ENCODE measurements around the gene SFTPD.

Gene SFTPD

GRCh38 chr10:79976999-79977398, 28.1 kb upstream of the SFTPD start:
- no peak overlapping the region for H3K4me2 ChIP-seq (ENCODE audit: low read depth, low read length, poor library complexity, severe bottlenecking)
- H3K36me3 ChIP-seq (ENCODE audit: insufficient read depth, low read length): no peaks in the 10 kb centered on the region
- H2AFZ ChIP-seq (ENCODE audit: low read length): no peak overlapping the region
- no peaks in the 10 kb centered on the region for H3K9me2 ChIP-seq (replicated peaks; ENCODE audit: low read depth, low read length)
- TF ChIP-seq EZH2phosphoT487 (IDR thresholded peaks at IDR 0.05; ENCODE audit: borderline replicate concordance) (no peak), CTCF (conservative IDR thresholded peaks at IDR 0.05; ENCODE audit: low read length) (no peak)
- no peaks in the 10 kb centered on the region for H3K27me3 ChIP-seq (ENCODE audit: insufficient read depth, low read length, poor library complexity, severe bottlenecking)
- H4K20me1 ChIP-seq (ENCODE audit: insufficient read depth, low read length, poor library complexity, severe bottlenecking): no peaks in the 10 kb centered on the region
- no peaks in the 10 kb centered on the region for H3F3A ChIP-seq (ENCODE audit: low read depth)
- no peaks in the 10 kb centered on the region for H3K9me3 ChIP-seq (ENCODE audit: insufficient read depth, low read depth, low read length)
- no peak overlapping the region for H3K4me3 ChIP-seq (ENCODE audit: low read length, poor library complexity, severe bottlenecking)
- no peaks in the 10 kb centered on the region for H3K79me2 ChIP-seq (ENCODE audit: insufficient read depth, low read length)
- H3K9ac ChIP-seq (ENCODE audit: low read depth, low read length, poor library complexity, severe bottlenecking): no peak overlapping the region
- no peaks in the 10 kb centered on the region for H3K4me1 ChIP-seq (ENCODE audit: insufficient read depth, low read length, poor library complexity, severe bottlenecking)

- Histone ChIP-seq H2AFZ (ENCODE audit: low read length) (no peak overlapping the region), H3K36me3 (ENCODE audit: insufficient read depth, low read length) (no peaks in the 10 kb centered on the region), H3K79me2 (ENCODE audit: insufficient read depth, low read length) (no peaks in the 10 kb centered on the region), H3K9me3 (ENCODE audit: insufficient read depth, low read depth, low read length) (no peaks in the 10 kb centered on the region), H4K20me1 (ENCODE audit: insufficient read depth, low read length, poor library complexity, severe bottlenecking) (no peaks in the 10 kb centered on the region), H3K4me3 (ENCODE audit: low read length, poor library complexity, severe bottlenecking) (no peak overlapping the region), H3F3A (ENCODE audit: low read depth) (no peaks in the 10 kb centered on the region), H3K4me2 (ENCODE audit: low read depth, low read length, poor library complexity, severe bottlenecking) (no peak overlapping the region), H3K27me3 (ENCODE audit: insufficient read depth, low read length, poor library complexity, severe bottlenecking) (no peaks in the 10 kb centered on the region), H3K9ac (ENCODE audit: low read depth, low read length, poor library complexity, severe bottlenecking) (no peak overlapping the region), H3K9me2 (replicated peaks; ENCODE audit: low read depth, low read length) (no peaks in the 10 kb centered on the region), H3K4me1 (ENCODE audit: insufficient read depth, low read length, poor library complexity, severe bottlenecking) (no peaks in the 10 kb centered on the region)
- TF ChIP-seq EZH2phosphoT487 (IDR thresholded peaks at IDR 0.05; ENCODE audit: borderline replicate concordance): no peak
- TF ChIP-seq CTCF (conservative IDR thresholded peaks at IDR 0.05; ENCODE audit: low read length): no peak
Observed at GRCh38 chr10:79970062-79970461, 21.2 kb upstream of the SFTPD start.

GRCh38 chr10:79947787-79948424, 999 bp downstream of the SFTPD start:
- Histone ChIP-seq H3K36me3 (ENCODE audit: insufficient read depth, low read length) (no peaks in the 10 kb centered on the region), H3F3A (ENCODE audit: low read depth) (no peaks in the 10 kb centered on the region), H3K9me2 (replicated peaks; ENCODE audit: low read depth, low read length) (no peaks in the 10 kb centered on the region), H4K20me1 (ENCODE audit: insufficient read depth, low read length, poor library complexity, severe bottlenecking) (no peaks in the 10 kb centered on the region), H3K27me3 (ENCODE audit: insufficient read depth, low read length, poor library complexity, severe bottlenecking) (no peaks in the 10 kb centered on the region), H3K4me3 (ENCODE audit: low read length, poor library complexity, severe bottlenecking) (no peak overlapping the region), H3K79me2 (ENCODE audit: insufficient read depth, low read length) (no peaks in the 10 kb centered on the region), H3K4me2 (ENCODE audit: low read depth, low read length, poor library complexity, severe bottlenecking) (no peak overlapping the region), H2AFZ (ENCODE audit: low read length) (no peak overlapping the region), H3K9ac (ENCODE audit: low read depth, low read length, poor library complexity, severe bottlenecking) (no peak overlapping the region), H3K4me1 (ENCODE audit: insufficient read depth, low read length, poor library complexity, severe bottlenecking) (no peaks in the 10 kb centered on the region), H3K9me3 (ENCODE audit: insufficient read depth, low read depth, low read length) (peaks cover 7% of the 10 kb centered on the region; the same call in 1 of the 2 replicates)
- TF ChIP-seq EZH2phosphoT487 (IDR thresholded peaks at IDR 0.05; ENCODE audit: borderline replicate concordance) (no peak), CTCF (conservative IDR thresholded peaks at IDR 0.05; ENCODE audit: low read length) (no peak)
